Gastroesophageal sphincter (tissue), 4 donors: Measurements from ENCODE around the gene SWAP70. TPM values are rescaled to one million over a fixed set of nuclear protein-coding genes. Genes with fewer than 3 reads are reported as not detected.

Experiments
- ATAC-seq: fragments of 150-250 bp; one replicate; pipeline ENCODE4 v1.9.1; 2016; ENCODE audit warnings: mild to moderate bottlenecking, moderate library complexity
- H3K27ac ChIP-seq, 4 donors: fragments of 200-600 bp; sonication (generic) in 3 of 4; 1 replicate in 3 of 4; 2 replicates in 1 of 4; pipeline ENCODE4 v1.5.1; 2016 to 2019
- H3K27me3 ChIP-seq: fragments of 200-600 bp; sonication (generic); one replicate; pipeline ENCODE4 v1.5.1; 2019
- H3K36me3 ChIP-seq, 2 donors: fragments of 200-600 bp; sonication (generic); one replicate each; pipeline ENCODE4 v1.5.1; 2019; ENCODE audit warnings: control low read depth in 1 of 2
- H3K4me1 ChIP-seq, 3 donors: fragments of 200-600 bp; sonication (generic); 1 replicate in 2 of 3; 2 replicates in 1 of 3; pipeline ENCODE4 v1.5.1; 2016 to 2019; ENCODE audit warnings: control low read depth in 2 of 3
- H3K4me3 ChIP-seq, 2 donors: fragments of 200-600 bp; sonication (generic); one replicate each; pipeline ENCODE4 v1.5.1; 2019; ENCODE audit warnings: mild to moderate bottlenecking in 1 of 2, moderate library complexity in 1 of 2
- H3K9me3 ChIP-seq, 3 donors: fragments of 200-600 bp; sonication (generic); one replicate each; pipeline ENCODE4 v1.5.1; 2017 to 2019; ENCODE audit warnings: control low read depth in 2 of 3
- EP300 ChIP-seq: sonication (generic); formaldehyde crosslinking; IDR thresholded peaks from one replicate; pipeline ENCODE4 v1.6.1; 2017; ENCODE audit warnings: antibody characterized with exemption, mild to moderate bottlenecking
- POLR2A ChIP-seq, 2 donors: fragments of 450-650 bp; IDR thresholded peaks; one replicate each; pipeline ENCODE4 v1.6.1; 2017; ENCODE audit warnings: antibody characterized with exemption in 2 of 2, mild to moderate bottlenecking in 2 of 2, moderate library complexity in 1 of 2
- POLR2AphosphoS5 ChIP-seq: sonication (generic); formaldehyde crosslinking; IDR thresholded peaks from one replicate; pipeline ENCODE4 v1.6.1; 2017; ENCODE audit warnings: antibody characterized with exemption
- WGBS, 2 donors: methylation state at CpG; one replicate each; pipeline ENCODE4 v1.1.5; 2018; ENCODE audit warnings: low coverage in 1 of 2; 5-methylcytosine and 5-hydroxymethylcytosine counted together
- total RNA-seq, 4 donors: library from RNA; depleted of rRNA; stranded (reverse); fragments of >200 nt; gene quantifications; one replicate each; pipeline ENCODE4 v1.1.0, GENCODE V29; 2016
- TF ChIP-seq, protein P1 (sequence below), 4 experiments: fragments of 200-600 bp in 2 of 4; fragments of 450-650 bp in 2 of 4; sonication (generic) in 1 of 4; IDR thresholded peaks; one replicate each; pipeline ENCODE4 v1.5.1; 2017 to 2019; ENCODE audit warnings: antibody characterized with exemption in 4 of 4, mild to moderate bottlenecking in 2 of 4, moderate library complexity in 2 of 4

The SWAP70 gene
- total RNA-seq, 4 donors from 2014 or later, result 32.2 to 65.9 (median 45.0) TPM

DNA sequence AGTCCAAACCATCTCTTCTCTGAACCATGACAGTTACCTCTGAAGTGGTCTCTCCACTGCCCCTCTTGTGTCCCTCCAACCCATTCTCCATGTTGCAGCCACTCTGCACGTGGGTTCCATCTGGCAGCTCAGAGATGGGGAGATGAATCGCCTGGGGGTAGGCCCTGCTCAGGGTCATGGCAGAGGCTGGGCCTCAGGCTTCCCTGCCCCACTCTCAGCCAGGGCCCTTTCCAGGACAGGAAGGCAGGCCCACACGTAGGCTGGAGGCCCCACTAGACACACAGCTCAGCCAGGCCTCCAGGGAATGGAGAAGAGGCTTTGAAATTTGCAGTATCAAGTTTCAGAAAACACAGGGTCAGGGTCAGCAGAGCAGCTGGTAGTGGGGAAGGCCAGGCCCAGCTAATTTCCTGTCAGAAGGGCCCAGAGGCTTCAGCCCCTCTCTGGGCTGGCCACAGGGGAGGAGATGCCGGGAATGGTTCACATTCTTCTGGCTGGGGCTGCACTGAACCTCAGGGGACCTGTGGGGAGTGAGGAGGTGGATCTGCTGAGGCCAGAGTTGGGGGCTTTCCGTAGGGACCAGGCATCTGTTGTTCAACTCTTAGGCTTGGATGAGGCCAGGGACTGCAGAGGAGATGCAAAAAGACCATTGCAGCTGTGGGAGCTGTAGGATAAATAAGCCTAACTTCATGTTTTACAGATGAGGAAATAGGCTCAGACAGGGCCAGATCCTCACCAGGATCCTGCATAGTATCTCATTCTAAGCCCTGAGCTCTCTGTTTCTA, 101.6 kb downstream of the SWAP70 start:
- no peaks in the 10 kb centered on the region for H3K27me3 ChIP-seq
- no peaks in the 10 kb centered on the region for H3K36me3 ChIP-seq
- WGBS, 2 donors, result 30% methylated on average over 2 of the region's 5 CpGs
- TF ChIP-seq POLR2A (IDR thresholded peaks at IDR 0.05) (no peak), POLR2AphosphoS5 (peak; percentile 57)
- no peaks in the 10 kb centered on the region for H3K9me3 ChIP-seq
- peak; percentile 86 for ATAC-seq
- peak overlapping the region in 3 of 4 donors; percentile 50 to 61 (median 59) for H3K27ac ChIP-seq
- H3K4me1 ChIP-seq, result peaks cover 0 to 24% (median 8%) of the 10 kb centered on the region in 3 donors
- no peak overlapping the region for H3K4me3 ChIP-seq

DNA sequence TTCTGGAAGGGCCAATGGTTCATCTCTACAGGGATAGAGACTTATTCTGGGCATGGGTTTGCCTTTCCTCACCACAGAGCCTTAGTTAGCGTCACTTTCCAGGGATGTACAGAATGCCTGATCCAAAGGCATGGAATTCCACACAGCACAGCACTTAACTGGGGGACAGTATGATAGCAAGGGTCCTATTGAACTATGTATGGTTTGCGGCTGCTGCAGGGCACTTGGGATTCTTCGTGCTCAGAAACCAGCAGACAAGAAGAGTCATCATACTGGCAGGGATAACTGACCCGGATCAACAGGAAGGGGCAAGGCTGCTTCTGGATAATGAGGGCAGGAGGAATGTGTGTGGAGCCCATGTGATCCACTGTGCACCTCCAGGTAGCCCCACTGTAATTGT, 105.7 kb downstream of the SWAP70 start:
- Histone ChIP-seq H3K9me3 (no peaks in the 10 kb centered on the region), H3K36me3 (no peaks in the 10 kb centered on the region), H3K27ac (no peak overlapping the region), H3K4me1 (peaks cover 0 to 20% (median 8%) of the 10 kb centered on the region in 3 donors), H3K4me3 (no peak overlapping the region), H3K27me3 (no peaks in the 10 kb centered on the region)
- no peak for ATAC-seq
- TF ChIP-seq POLR2AphosphoS5, result no peak
- TF ChIP-seq EP300, result no peak
- no peak for TF ChIP-seq POLR2A (IDR thresholded peaks at IDR 0.05)
- TF ChIP-seq, protein P1, sequence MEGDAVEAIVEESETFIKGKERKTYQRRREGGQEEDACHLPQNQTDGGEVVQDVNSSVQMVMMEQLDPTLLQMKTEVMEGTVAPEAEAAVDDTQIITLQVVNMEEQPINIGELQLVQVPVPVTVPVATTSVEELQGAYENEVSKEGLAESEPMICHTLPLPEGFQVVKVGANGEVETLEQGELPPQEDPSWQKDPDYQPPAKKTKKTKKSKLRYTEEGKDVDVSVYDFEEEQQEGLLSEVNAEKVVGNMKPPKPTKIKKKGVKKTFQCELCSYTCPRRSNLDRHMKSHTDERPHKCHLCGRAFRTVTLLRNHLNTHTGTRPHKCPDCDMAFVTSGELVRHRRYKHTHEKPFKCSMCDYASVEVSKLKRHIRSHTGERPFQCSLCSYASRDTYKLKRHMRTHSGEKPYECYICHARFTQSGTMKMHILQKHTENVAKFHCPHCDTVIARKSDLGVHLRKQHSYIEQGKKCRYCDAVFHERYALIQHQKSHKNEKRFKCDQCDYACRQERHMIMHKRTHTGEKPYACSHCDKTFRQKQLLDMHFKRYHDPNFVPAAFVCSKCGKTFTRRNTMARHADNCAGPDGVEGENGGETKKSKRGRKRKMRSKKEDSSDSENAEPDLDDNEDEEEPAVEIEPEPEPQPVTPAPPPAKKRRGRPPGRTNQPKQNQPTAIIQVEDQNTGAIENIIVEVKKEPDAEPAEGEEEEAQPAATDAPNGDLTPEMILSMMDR (IDR thresholded peaks at IDR 0.05), result no peak
- WGBS, 2 donors, result 100% methylated on average over 1 to 3 of the region's 4 CpGs

DNA sequence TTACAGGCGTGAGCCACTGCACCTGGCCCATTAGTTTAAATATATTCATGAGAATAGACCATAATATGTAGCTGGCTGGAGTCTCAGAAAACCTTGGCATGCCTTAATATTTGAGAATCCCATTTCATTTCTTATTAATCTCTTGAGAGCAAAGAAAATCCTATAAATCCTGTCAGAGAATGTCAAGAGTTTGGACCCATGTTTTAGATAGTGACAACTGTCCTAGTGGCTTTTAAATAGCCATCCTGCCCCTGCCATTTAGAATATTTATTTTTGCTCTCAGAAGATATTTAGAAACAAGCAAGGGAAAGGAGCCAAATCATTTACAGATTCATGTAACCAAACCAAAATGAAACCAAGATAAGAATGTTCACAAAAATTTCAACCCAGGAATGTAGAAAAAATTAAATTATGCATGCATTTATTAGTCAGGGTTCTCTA, 107.2 kb downstream of the SWAP70 start:
- H3K4me1 ChIP-seq, result peaks cover 0 to 15% (median 0%) of the 10 kb centered on the region in 3 donors
- H3K27me3 ChIP-seq, result no peaks in the 10 kb centered on the region
- no peaks in the 10 kb centered on the region for H3K9me3 ChIP-seq
- no peak for ATAC-seq
- TF ChIP-seq, protein P1 (IDR thresholded peaks at IDR 0.05), result no peak
- no peak for TF ChIP-seq EP300
- TF ChIP-seq POLR2A (IDR thresholded peaks at IDR 0.05), result no peak
- no peak for TF ChIP-seq POLR2AphosphoS5
- 67% methylated on average over 1 of the region's 1 CpG; no CpG with 5 or more reads in 1 of the 2 donors for WGBS, 2 donors
- H3K27ac ChIP-seq, result no peak overlapping the region
- no peaks in the 10 kb centered on the region for H3K36me3 ChIP-seq
- H3K4me3 ChIP-seq, result no peak overlapping the region

DNA sequence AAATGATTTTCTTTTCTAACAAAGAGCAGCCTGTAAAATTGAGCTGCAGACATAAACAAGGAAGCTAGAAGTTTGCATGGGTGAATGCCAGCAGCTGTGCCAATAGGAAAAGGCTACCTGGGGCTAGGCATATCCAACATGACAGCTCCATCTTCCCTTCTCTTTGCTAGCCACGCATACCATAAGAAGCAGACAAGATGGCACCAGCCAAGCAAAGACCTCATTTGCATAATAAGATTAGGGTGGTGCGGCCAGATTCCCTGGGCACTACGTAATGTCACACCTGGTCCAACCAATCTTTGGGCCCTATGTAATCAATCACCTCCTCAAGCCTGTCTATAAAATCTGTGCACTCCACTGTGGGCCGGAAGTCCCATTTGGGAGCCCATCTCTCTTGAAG, 108.3 kb downstream of the SWAP70 start:
- WGBS, 2 donors, result 92% methylated on average over 4 of the region's 4 CpGs; no CpG with 5 or more reads in 1 of the 2 donors

DNA sequence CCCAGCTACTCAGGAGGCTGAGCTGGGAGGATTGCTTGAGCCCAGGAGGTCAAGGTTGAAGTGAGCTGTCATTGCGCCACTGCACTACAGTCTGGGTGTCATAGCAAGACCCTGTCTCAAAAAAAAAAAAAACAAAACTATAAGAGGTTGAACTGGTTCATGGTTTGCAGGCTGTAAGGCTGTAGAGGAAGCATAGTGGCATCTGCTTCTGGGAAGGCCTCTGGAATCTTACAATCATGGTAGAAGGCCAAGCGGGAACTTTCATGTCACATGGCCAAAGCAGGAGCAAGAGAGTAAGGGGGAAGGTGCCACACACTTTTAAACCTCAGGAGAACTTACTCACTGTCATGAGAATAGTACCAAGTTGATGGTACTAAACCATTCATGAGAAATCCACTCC, 109.6 kb downstream of the SWAP70 start:
- TF ChIP-seq POLR2A (IDR thresholded peaks at IDR 0.05), result no peak
- TF ChIP-seq, protein P1 (IDR thresholded peaks at IDR 0.05), result no peak
- no peak for TF ChIP-seq POLR2AphosphoS5
- no peak for TF ChIP-seq EP300
- Histone ChIP-seq H3K9me3 (no peaks in the 10 kb centered on the region), H3K4me1 (peaks cover 0 to 13% (median 0%) of the 10 kb centered on the region in 3 donors), H3K4me3 (no peak overlapping the region), H3K27me3 (no peaks in the 10 kb centered on the region), H3K27ac (no peak overlapping the region), H3K36me3 (peaks cover 0 to 6% of the 10 kb centered on the region in 2 donors)
- ATAC-seq, result no peak
- WGBS, 2 donors, result 94 to 97% methylated on average over 2 of the region's 2 CpGs

More for the DNA sequence above, 108.3 kb downstream of the SWAP70 start:
- TF ChIP-seq EP300, result no peak
- TF ChIP-seq, protein P1 (IDR thresholded peaks at IDR 0.05), result no peak
- no peak for TF ChIP-seq POLR2A (IDR thresholded peaks at IDR 0.05)
- TF ChIP-seq POLR2AphosphoS5, result no peak
- H3K4me3 ChIP-seq, result no peak overlapping the region
- H3K4me1 ChIP-seq, result peaks cover 0 to 13% (median 0%) of the 10 kb centered on the region in 3 donors
- no peaks in the 10 kb centered on the region for H3K9me3 ChIP-seq
- H3K27me3 ChIP-seq, result no peaks in the 10 kb centered on the region
- no peaks in the 10 kb centered on the region for H3K36me3 ChIP-seq
- ATAC-seq, result no peak
- no peak overlapping the region for H3K27ac ChIP-seq
